HG03139 (cell line): ENCODE measurements around the gene GAST.

Source experiments
- ATAC-seq: cut with Tn5 transposase; IDR thresholded peaks from one replicate; pipeline ENCODE4 v1.9.1; 2021; ENCODE audit not compliant: unreplicated experiment

GAST gene

DNA sequence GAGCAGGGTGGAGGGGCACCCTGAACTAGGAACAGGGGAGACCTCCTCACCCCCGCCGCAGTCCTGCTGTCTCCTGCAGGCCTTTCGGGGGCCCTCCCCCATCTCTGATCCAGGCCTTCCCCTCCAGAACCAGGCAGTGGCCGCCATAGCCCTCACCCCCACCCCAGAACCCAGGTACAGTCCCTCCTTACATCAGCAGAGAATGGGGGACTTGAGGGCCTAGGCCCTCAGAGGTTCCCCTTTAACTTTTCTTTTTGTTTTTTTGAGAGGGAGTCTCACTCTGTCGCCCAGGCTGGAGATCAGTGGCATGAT lies 26.6 kb downstream of the GAST start:
- no peak for ATAC-seq

DNA sequence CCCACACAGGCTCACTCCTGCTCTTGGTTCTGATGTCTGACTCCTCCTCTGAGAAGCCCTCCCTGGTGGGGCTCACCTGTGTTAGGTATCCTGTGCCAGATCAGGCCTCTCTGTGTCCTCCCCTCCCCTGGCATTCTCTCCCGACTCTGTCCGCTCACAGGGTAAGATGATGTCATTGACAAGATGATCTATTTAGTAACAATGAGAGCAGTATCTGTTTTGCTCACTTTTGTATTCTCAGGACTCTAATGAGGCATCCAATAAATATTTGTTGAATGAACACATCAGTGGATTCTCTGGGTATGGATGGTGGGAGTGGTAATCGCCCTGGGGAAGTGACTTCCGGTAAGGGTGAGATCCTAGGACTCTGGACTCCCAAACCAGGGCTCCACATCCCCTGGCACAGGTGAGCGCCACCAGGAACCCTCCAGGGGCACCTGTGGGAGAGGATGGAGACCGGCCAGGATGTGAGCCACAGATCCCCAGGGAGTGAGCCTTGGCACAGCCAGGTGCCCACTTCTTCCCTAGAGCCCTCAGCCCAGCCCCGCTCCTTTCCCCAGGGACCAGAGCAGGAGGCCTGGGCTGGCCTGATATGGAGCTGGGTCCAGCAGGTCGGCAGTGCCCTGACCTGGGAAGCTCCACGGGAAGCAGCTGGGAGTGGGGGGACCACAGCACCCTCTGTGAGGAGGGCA lies 27.7 kb downstream of the GAST start:
- ATAC-seq, result no peak

DNA sequence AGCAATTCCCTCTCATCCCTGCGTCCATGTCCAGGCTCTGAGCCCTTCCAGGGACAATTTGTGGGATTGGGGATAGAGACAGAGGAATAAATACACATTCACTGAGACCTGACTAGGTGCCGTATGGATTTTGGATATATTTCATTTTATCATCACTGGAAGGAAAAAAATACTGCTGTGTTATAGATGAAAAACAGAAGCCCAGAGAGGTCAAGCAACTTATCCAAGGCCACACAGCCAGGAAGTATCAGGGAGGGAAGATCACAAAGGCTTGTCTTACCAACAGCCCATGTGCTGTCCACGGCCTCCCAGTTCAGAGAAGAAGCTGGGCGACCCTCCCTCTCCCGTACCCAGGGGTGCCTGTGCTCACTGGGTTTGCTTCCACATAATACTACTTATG lies 28.4 kb downstream of the GAST start:
- no peak for ATAC-seq

DNA sequence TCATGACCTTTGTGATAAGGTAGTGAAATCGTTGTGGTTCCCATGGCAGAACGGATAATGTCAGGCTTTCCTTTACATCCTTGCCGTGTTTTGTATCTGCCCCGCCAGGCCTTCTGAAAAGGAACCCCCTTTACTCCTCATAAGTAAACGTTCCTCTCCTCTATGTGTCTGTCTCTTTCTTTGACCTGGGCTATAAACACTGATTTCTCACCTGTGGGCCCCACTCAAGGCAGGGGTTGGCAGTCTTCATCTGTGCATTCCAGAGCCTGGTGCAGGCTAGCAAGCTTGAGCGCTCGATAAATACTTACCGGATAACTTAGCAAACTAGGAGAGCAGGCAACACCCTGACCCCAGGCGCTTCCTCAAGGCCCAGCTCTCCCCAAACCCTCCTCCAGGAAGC lies 29.6 kb downstream of the GAST start:
- no peak for ATAC-seq

DNA sequence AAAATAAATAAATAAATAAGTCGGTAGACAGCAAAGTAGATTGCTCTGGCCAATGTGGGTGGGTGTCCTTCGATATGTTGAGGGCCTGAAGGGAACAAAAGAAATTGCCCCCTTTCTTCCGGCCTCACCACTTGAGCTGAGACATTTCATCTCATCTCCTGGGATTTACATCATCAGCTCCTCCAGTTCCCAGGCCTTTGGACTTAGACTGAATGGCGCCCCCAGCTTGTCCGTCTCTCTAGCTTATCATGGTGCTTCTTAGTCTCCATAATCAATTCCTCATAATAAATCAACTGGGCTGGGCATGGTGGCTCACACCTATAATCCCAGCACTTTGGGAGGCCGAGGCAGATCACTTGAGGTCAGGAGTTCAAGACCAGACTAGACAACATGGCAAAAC lies 36.1 kb downstream of the GAST start:
- ATAC-seq, result no peak

DNA sequence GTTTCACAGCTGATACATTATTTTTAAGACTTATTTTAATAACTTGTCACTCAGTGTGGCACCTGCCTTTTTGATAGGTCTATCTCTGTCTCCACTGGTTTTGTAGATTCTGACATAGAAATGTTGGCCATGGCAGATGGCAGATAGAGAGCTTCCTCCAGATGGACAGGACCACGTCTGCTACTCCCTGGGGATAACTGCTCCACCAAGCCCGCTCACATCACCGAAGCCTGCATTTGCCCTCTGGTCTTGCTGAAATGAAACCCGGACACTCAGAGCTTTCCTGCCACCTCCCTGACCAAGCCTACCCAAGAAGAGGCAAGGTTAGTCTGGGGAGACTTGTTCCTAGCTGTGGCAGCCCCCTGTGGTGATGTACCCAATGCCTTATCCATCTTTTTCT lies 38.7 kb downstream of the GAST start:
- ATAC-seq, result no peak

DNA sequence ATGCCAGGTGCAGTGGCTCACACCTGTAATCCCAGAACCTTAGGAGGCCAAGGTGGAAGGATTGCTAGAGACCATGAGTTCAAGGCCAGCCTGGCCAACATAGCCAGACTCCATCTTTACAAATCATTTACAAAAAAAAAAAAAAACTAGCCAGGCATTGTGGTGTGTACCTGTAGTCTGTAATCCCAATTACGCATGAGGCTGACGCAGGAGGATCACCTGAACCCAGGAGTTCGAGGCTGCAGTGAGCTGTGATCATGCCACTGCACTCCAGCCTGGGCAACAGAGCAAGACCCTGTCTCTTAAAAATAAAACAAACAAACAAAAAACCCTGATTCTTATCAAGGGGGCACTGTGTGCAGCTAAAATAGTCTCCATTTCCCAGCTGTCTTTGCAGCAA lies 39.2 kb downstream of the GAST start:
- no peak for ATAC-seq

DNA sequence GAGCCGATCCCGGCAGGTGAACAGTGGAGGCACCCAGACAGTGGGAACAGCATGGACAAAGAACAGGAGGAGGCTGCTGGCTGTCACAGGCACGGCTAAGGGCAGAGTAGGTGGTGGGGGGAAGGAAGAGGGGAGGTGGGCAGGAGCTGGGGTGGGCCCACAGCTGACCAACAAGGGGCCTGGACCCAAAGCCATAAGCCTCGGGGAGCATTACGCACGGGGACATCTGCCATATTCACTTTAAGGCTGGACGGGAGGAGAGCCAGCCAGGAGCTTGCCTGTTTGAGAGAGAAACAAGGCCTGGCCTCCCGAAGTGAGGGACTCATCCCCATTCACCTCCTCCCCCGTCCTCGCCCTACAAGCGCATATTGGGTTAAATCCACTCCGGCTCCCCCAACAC lies 41.9 kb downstream of the GAST start:
- ATAC-seq, result no peak

DNA sequence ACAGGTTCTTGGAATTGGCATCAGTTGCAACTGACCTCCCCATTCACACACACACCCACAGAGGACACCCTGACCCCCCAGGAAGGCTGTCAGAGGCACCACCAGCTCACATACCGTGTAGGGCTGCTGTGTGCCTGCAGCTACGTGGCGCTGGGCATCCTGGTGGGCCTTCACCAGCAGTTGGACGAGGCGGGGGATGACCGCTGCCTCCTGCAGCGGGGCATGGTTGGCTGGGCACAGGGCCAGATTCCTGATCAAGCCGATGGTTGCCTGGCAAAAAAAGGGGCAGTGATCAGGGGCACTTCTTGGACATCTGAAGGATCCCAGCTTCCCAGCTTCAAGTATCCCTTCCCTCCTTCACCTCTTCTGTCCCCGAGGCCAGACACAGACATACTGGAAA lies 46.5 kb downstream of the GAST start:
- ATAC-seq, result no peak

DNA sequence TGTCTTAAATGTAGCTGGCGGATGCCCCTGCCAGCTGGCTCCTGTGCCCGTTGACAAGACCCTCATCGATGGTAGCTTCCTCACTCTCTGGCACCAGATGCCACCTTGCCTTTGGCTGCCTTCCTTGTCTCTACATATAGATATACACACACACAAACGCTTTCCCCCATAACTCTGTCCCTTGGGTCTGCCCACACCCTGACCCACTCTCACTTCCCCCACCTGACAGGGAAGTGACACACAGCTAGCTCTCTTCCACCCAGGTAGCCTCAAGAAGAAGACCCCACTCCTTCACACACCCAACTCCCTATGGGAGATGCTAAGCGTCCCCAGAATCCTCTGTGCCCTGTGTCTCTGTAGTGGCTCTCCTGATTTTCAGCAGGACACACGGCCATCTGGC lies 48.7 kb downstream of the GAST start:
- no peak for ATAC-seq

DNA sequence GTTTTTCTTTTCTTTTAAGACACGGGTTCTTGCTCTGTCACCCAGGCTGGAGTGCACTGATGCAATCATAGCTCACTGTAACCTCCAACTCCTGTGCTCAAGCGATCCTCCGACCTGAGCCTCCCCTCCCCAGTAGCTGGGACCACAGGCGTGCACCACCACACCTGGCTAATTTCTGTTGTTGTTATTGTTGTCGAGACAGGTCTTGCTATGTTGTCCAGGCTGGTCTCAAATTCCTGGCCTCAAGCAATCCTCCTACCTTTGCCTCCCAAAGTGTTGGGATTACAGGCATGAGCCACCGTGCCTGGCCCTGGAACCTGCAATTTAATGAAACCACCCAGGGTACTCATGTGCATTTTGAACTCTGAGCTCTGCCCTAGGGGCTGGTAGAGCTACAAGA lies 50.3 kb downstream of the GAST start:
- no peak for ATAC-seq

DNA sequence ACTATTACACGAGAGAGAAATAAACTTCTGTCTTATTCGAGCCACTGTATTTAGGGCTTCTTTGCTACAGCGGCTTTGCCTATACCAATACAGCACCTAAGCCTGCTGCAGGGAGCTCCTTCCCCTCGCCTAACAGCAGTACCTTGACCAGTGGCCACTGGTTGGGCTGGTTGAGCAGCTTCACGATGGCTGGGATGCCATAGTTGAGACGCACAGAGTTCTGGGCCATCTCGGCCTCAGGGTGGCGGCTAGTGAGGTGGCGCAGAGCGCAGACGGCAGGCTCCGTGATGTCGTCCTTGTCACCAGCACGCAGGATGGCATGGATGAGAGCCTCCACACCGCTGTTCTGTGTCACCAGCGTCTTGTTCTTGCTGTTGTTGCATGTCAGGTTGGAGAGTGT lies 50.7 kb downstream of the GAST start:
- ATAC-seq, result no peak

DNA sequence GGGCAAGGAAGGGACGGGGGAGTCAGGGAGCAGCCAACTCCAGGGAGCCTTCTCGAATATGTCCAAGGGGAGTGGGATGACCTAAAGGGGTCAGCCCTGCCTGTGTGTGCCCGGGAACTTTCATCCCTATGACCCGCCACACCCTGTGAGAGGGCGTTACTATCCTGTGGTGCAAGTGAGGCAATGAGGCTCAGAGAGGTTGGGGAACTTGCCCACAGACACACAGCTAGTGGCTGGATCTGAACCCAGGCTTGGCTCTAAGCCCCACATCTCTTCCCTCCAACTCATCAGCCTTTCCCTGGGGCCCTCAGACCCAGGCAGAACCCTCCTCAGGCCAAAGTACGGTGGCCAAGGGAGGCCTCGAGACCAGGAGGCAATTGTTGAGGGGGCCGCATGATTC lies 51.2 kb downstream of the GAST start:
- no peak for ATAC-seq
